H1 (cell line): ENCODE measurements around the gene AIG1. TPM values are rescaled to one million over a fixed set of nuclear protein-coding genes. Genes with fewer than 3 reads are reported as not detected.

Source experiments
- CTCF ChIA-PET: fragments of 300-600 bp; sonication (Branson Sonifier 250); formaldehyde crosslinking; loops from one replicate; lab custom pipeline; 2021; ENCODE audit not compliant: partially characterized antibody; lab: Charles Lee
- POLR2A ChIA-PET: fragments of 300-600 bp; sonication (Branson Sonifier 250); formaldehyde crosslinking; loops from one replicate; lab custom pipeline; 2021; ENCODE audit warnings: inconsistent platforms; ENCODE audit not compliant: partially characterized antibody; lab: Charles Lee
- DNase-seq, 2 experiments: peaks; one replicate each; pipeline versions ENCODE4 v3.0.0 to v3.0.0-alpha.2; 2010 to 2022; ENCODE audit warnings: low spot score in 2 of 2, low read depth in 1 of 2, mixed read lengths in 1 of 2
- FAIRE-seq: peaks from 2 replicates; lab custom pipeline; 2011; peaks lifted over from hg19 to GRCh38; lab: Jason Lieb, UNC
- H2AFZ ChIP-seq: 2 replicates; pipeline ENCODE4 v1.8.1; 2012; ENCODE audit warnings: low read length, inconsistent platforms
- H2AK5ac ChIP-seq: 2 replicates; pipeline ENCODE4 v1.6.1; 2013; ENCODE audit warnings: low read depth, low read length
- H2BK120ac ChIP-seq: replicated peaks from 2 replicates; pipeline ENCODE3; 2013; ENCODE audit warnings: low read depth, low read length, inconsistent platforms
- H2BK12ac ChIP-seq: 2 replicates; pipeline ENCODE4 v1.6.1; 2013; ENCODE audit warnings: low read depth, low read length
- H2BK15ac ChIP-seq: 2 replicates; pipeline ENCODE4 v1.6.1; 2013; ENCODE audit warnings: low read length
- H2BK20ac ChIP-seq: 2 replicates; pipeline ENCODE4 v1.6.1; 2013; ENCODE audit warnings: low read length
- H2BK5ac ChIP-seq: 2 replicates; pipeline ENCODE4 v1.6.1; 2013; ENCODE audit warnings: low read depth, low read length
- H3K14ac ChIP-seq: 2 replicates; pipeline ENCODE4 v1.6.1; 2013; ENCODE audit warnings: inconsistent platforms; ENCODE audit not compliant: insufficient read length
- H3K18ac ChIP-seq: 2 replicates; pipeline ENCODE4 v1.6.1; 2013; ENCODE audit warnings: low read length; ENCODE audit errors: extremely low read depth
- H3K23ac ChIP-seq: 2 replicates; pipeline ENCODE4 v1.6.1; 2013; ENCODE audit warnings: inconsistent platforms; ENCODE audit not compliant: insufficient read length
- H3K23me2 ChIP-seq: 2 replicates; pipeline ENCODE4 v1.6.1; 2013; ENCODE audit warnings: low read depth, low read length
- H3K27ac ChIP-seq: 2 replicates; pipeline ENCODE4 v1.6.1; 2011; ENCODE audit warnings: low read depth, low read length, inconsistent platforms
- H3K27me3 ChIP-seq, 4 experiments: replicated peaks in 1 of 4; 1 replicate in 1 of 4; 2 replicates in 3 of 4; pipeline versions ENCODE4 v1.6.1 to v1.8.1; 2011 to 2013; ENCODE audit warnings: low read length in 3 of 4, mild to moderate bottlenecking in 3 of 4, inconsistent platforms in 2 of 4, mixed read lengths in 2 of 4, moderate library complexity in 1 of 4; ENCODE audit not compliant: control insufficient read depth in 3 of 4, insufficient read depth in 3 of 4; ENCODE audit errors: extremely low read depth in 1 of 4
- H3K36me3 ChIP-seq, 4 experiments: 2 replicates each; pipeline versions ENCODE4 v1.6.1 to v1.8.1; 2011 to 2013; ENCODE audit warnings: mild to moderate bottlenecking in 4 of 4, low read length in 3 of 4, moderate library complexity in 2 of 4, control low read depth in 1 of 4, inconsistent platforms in 1 of 4; ENCODE audit not compliant: insufficient read depth in 4 of 4, control insufficient read depth in 2 of 4
- H3K4ac ChIP-seq: replicated peaks from 2 replicates; pipeline ENCODE3; 2013; ENCODE audit warnings: low read length, low read depth, mixed read lengths, inconsistent platforms; ENCODE audit not compliant: insufficient read length
- H3K4me1 ChIP-seq, 4 experiments: replicated peaks in 1 of 4; 1 replicate in 1 of 4; 2 replicates in 3 of 4; pipeline versions ENCODE4 v1.6.1 to v1.8.1; 2011 to 2013; ENCODE audit warnings: low read length in 3 of 4, inconsistent platforms in 2 of 4, mixed read lengths in 1 of 4; ENCODE audit not compliant: insufficient read depth in 4 of 4, control insufficient read depth in 3 of 4
- H3K4me2 ChIP-seq, 2 experiments: 2 replicates each; pipeline versions ENCODE4 v1.6.1 to v1.8.1; 2011 to 2013; ENCODE audit warnings: low read depth in 2 of 2, low read length in 2 of 2, control low read depth in 1 of 2, inconsistent platforms in 1 of 2, mild to moderate bottlenecking in 1 of 2; ENCODE audit not compliant: insufficient read depth in 1 of 2
- H3K4me3 ChIP-seq, 4 experiments: fragments of 200-600, 300-600 bp in 1 of 4; sonication (generic), shearing (Covaris generic), sonication (Bioruptor Twin) in 1 of 4; 2 replicates each; pipeline versions ENCODE4 v1.5.1 to v1.8.1; 2011 to 2016; ENCODE audit warnings: low read length in 4 of 4, low read depth in 3 of 4, control low read depth in 2 of 4, inconsistent platforms in 2 of 4, mild to moderate bottlenecking in 2 of 4, mixed read lengths in 1 of 4, moderate library complexity in 1 of 4; ENCODE audit not compliant: insufficient read depth in 2 of 4; ENCODE audit errors: extremely low read depth in 1 of 4
- H3K56ac ChIP-seq: replicated peaks from 2 replicates; pipeline ENCODE3; 2013; ENCODE audit warnings: low read depth, mild to moderate bottlenecking, mixed read lengths, low read length, inconsistent platforms; ENCODE audit not compliant: insufficient read length
- H3K79me1 ChIP-seq: 2 replicates; pipeline ENCODE4 v1.6.1; 2013; ENCODE audit warnings: low read depth, low read length, control low read depth
- H3K79me2 ChIP-seq, 2 experiments: 2 replicates each; pipeline versions ENCODE4 v1.6.1 to v1.8.1; 2012 to 2013; ENCODE audit warnings: low read length in 2 of 2, mild to moderate bottlenecking in 2 of 2, inconsistent platforms in 1 of 2; ENCODE audit not compliant: insufficient read depth in 2 of 2, control insufficient read depth in 1 of 2
- H3K9ac ChIP-seq, 4 experiments: replicated peaks in 1 of 4; 1 replicate in 1 of 4; 2 replicates in 3 of 4; pipeline versions ENCODE4 v1.6.1 to v1.8.1; 2011 to 2013; ENCODE audit warnings: low read depth in 3 of 4, low read length in 3 of 4, control low read depth in 2 of 4, mild to moderate bottlenecking in 2 of 4, moderate library complexity in 2 of 4, inconsistent platforms in 1 of 4; ENCODE audit errors: extremely low read depth in 1 of 4
- H3K9me3 ChIP-seq, 2 experiments: 2 replicates each; pipeline versions ENCODE4 v1.6.1 to v1.8.1; 2012 to 2013; ENCODE audit warnings: mild to moderate bottlenecking in 2 of 2, moderate library complexity in 2 of 2, control low read depth in 1 of 2, inconsistent platforms in 1 of 2, low read depth in 1 of 2, low read length in 1 of 2, mixed read lengths in 1 of 2; ENCODE audit not compliant: insufficient read depth in 2 of 2
- H4K20me1 ChIP-seq, 2 experiments: replicated peaks in 1 of 2; 2 replicates each; pipeline versions ENCODE3 to v1.8.1; 2011 to 2013; ENCODE audit warnings: inconsistent platforms in 2 of 2, low read length in 2 of 2, mild to moderate bottlenecking in 1 of 2; ENCODE audit not compliant: insufficient read depth in 2 of 2, control insufficient read depth in 1 of 2
- H4K5ac ChIP-seq: 2 replicates; pipeline ENCODE4 v1.6.1; 2013; ENCODE audit warnings: low read length, low read depth, mixed read lengths, inconsistent platforms; ENCODE audit not compliant: insufficient read length
- H4K8ac ChIP-seq: 2 replicates; pipeline ENCODE4 v1.8.0; 2013; ENCODE audit warnings: mild to moderate bottlenecking, moderate library complexity, low read length, inconsistent platforms; ENCODE audit not compliant: insufficient read depth; ENCODE audit errors: extremely low read depth
- H4K91ac ChIP-seq: replicated peaks from 2 replicates; pipeline ENCODE3; 2013; ENCODE audit warnings: low read length, mixed read lengths, inconsistent platforms; ENCODE audit not compliant: insufficient read length
- ATF3 ChIP-seq: IDR thresholded peaks from 2 replicates; pipeline ENCODE4 v1.6.1; 2011; ENCODE audit warnings: low read depth, mild to moderate bottlenecking, low read length; ENCODE audit not compliant: insufficient read depth
- PHF8 ChIP-seq: fragments of 200-600 bp; sonication (generic); conservative IDR thresholded peaks from 2 replicates; pipeline ENCODE4 v1.7.1; 2012; ENCODE audit warnings: low read depth, mild to moderate bottlenecking, inconsistent platforms, low read length, moderate library complexity
- SIRT6 ChIP-seq: IDR thresholded peaks from one replicate; pipeline ENCODE4 v1.7.1; 2012; ENCODE audit warnings: low read length, inconsistent platforms
- SP1 ChIP-seq: IDR thresholded peaks from 2 replicates; pipeline ENCODE4 v1.6.1; 2011; ENCODE audit warnings: low read depth, low read length
- ZNF274 ChIP-seq: IDR thresholded peaks from 2 replicates; pipeline ENCODE4 v1.7.0; 2012; ENCODE audit warnings: low read length, borderline replicate concordance; ENCODE audit errors: extremely low read depth
- WGBS, 2 experiments: shearing (Covaris generic) in 1 of 2; methylation state at CpG; one replicate each; pipeline versions ENCODE4 v1.1.6 to v1.1.7; 2013 to 2015; ENCODE audit warnings: low lambda C conversion rate in 2 of 2, mixed read lengths in 2 of 2, inconsistent platforms in 1 of 2, low coverage in 1 of 2, missing lambda C conversion rate in 1 of 2; ENCODE audit not compliant: insufficient replicate concordance in 2 of 2, insufficient coverage in 1 of 2, insufficient read length in 1 of 2; ENCODE audit errors: extremely low coverage in 1 of 2, missing lambda C conversion rate in 1 of 2; 5-methylcytosine and 5-hydroxymethylcytosine counted together
- polyA plus RNA-seq, 7 experiments: library from polyadenylated mRNA; depleted of rRNA in 3 of 7; stranded (reverse) in 5 of 7; unstranded in 2 of 7; fragments of >200 nt in 5 of 7; fragments of 200-250 nt in 2 of 7; gene quantifications; 1 replicate in 5 of 7; 2 replicates in 1 of 7; 4 replicates in 1 of 7; pipeline versions ENCODE4 v1.2.1 to v1.2.3, GENCODE V29; 2011 to 2013; ENCODE audit warnings: missing spikeins in 2 of 7, mixed read lengths in 2 of 7
- total RNA-seq: library from RNA; stranded (reverse); fragmentation: NEBNext Ultra II Directional; extraction: Animal tissue kit (Norgen Biotek cat#: 25700); gene quantifications from 2 replicates; pipeline ENCODE4 v1.2.1, GENCODE V29; 2021

The AIG1 gene
- total and polyA plus RNA-seq, 2 of the 8 experiments (the other 6 are each of a cell fraction or from before 2014, with no cell fraction given), result 56.6 to 58.4 TPM

- Histone ChIP-seq H2BK5ac (no peak overlapping the region), H3K4me2 (no peak overlapping the region), H3K36me3 (no peaks in the 10 kb centered on the region), H3K23me2 (no peaks in the 10 kb centered on the region; the same call in 1 of the 2 replicates), H3K14ac (no peak overlapping the region), H3K4me3 (no peak overlapping the region), H3K18ac (no peak overlapping the region), H2BK120ac (no peak overlapping the region), H3K27ac (no peak overlapping the region), H2BK12ac (no peak overlapping the region), H3K27me3 (no peaks in the 10 kb centered on the region), H3K79me2 (no peaks in the 10 kb centered on the region), H3K9ac (no peak overlapping the region), H3K23ac (no peak overlapping the region), H3K4me1 (peaks cover 0 to 3% (median 0%) of the 10 kb centered on the region in 4 experiments; a peak in 1 of 7 replicates), H4K20me1 (no peaks in the 10 kb centered on the region), H2BK20ac (no peak overlapping the region), H2AFZ (no peak overlapping the region), H2BK15ac (no peak overlapping the region), H3K9me3 (no peaks in the 10 kb centered on the region), H4K91ac (no peak overlapping the region), H3K4ac (no peak overlapping the region), H2AK5ac (no peak overlapping the region), H4K8ac (no peak overlapping the region), H3K56ac (no peak overlapping the region), H3K79me1 (no peaks in the 10 kb centered on the region; the same call in 1 of the 2 replicates), H4K5ac (no peak overlapping the region)
- no peak for FAIRE-seq
- ChIA-PET POLR2A (interaction anchor here (1.0 kb wide), 1 partner anchor 51 kb away, joined by 3 read pairs; no protein-coding TSS in a partner anchor), CTCF (interaction anchor here (0.5 to 7.2 kb wide), 7 partner anchors 18 to 517 kb away, joined by 3 to 80 read pairs (median 3); no protein-coding TSS in a partner anchor)
- WGBS, 2 experiments, result 91% methylated on average over 3 of the region's 3 CpGs; no CpG with 5 or more reads in 1 of the 2 experiments
- DNase-seq, result no peak
- no peak for TF ChIP-seq ATF3
- no peak for TF ChIP-seq ZNF274
- no peak for TF ChIP-seq SIRT6
- TF ChIP-seq PHF8, result no peak
- TF ChIP-seq SP1, result no peak
Measured at GRCh38 chr6:143227675-143228074, 167.0 kb downstream of the AIG1 start.
